SK-N-SH (cell line): ENCODE results near the gene BBS10. TPM values are rescaled to one million over a fixed set of nuclear protein-coding genes. Genes with fewer than 3 reads are reported as not detected.

Source experiments
- CTCF ChIA-PET: fragments of 300-600, 350-600 bp; formaldehyde crosslinking; extraction: SDS; loops from one replicate; lab custom pipeline; 2021; lab: Yijun Ruan, JAX
- POLR2A ChIA-PET: fragments of 350-600 bp; sonication (Branson Sonifier 250); formaldehyde crosslinking; extraction: SDS; loops from one replicate; lab custom pipeline; 2020; ENCODE audit warnings: antibody characterized with exemption, inconsistent platforms; lab: Yijun Ruan, JAX
- DNase-seq: peaks from one replicate; pipeline ENCODE4 v3.0.0; 2012
- H2AFZ ChIP-seq: fragments of 200-600 bp; sonication (generic); 2 replicates; pipeline ENCODE4 v1.8.1; 2016; ENCODE audit warnings: antibody characterized with exemption, mild to moderate bottlenecking, low read depth
- H3F3A ChIP-seq: fragments of 200-600 bp; sonication (generic); replicated peaks from 2 replicates; pipeline ENCODE3; 2016; ENCODE audit warnings: antibody characterized with exemption, mild to moderate bottlenecking; ENCODE audit not compliant: insufficient read depth
- H3K27ac ChIP-seq, 2 experiments: fragments of 200-500 bp in 1 of 2; fragments of 200-600 bp in 1 of 2; sonication (Bioruptor generic) in 1 of 2; sonication (generic), shearing (Covaris generic) in 1 of 2; 2 replicates each; pipeline versions ENCODE4 v1.5.1 to v1.6.1; 2014 to 2016; ENCODE audit warnings: low read depth in 2 of 2, inconsistent platforms in 1 of 2, low read length in 1 of 2, mild to moderate bottlenecking in 1 of 2, mixed read lengths in 1 of 2
- H3K27me3 ChIP-seq: fragments of 200-600 bp; sonication (generic), shearing (Covaris generic); 2 replicates; pipeline ENCODE4 v1.6.1; 2016; ENCODE audit warnings: mixed run types; ENCODE audit not compliant: insufficient read depth
- H3K36me3 ChIP-seq, 2 experiments: fragments of 200-500 bp in 1 of 2; fragments of 200-600 bp in 1 of 2; sonication (Bioruptor generic) in 1 of 2; sonication (generic) in 1 of 2; replicated peaks in 1 of 2; 2 replicates each; pipeline versions ENCODE3 to v1.5.1; 2014 to 2016; ENCODE audit warnings: low read length in 1 of 2, mild to moderate bottlenecking in 1 of 2; ENCODE audit not compliant: insufficient read depth in 2 of 2, control insufficient read depth in 1 of 2
- H3K4me1 ChIP-seq, 2 experiments: fragments of 200-500 bp in 1 of 2; fragments of 200-600 bp in 1 of 2; sonication (Bioruptor generic) in 1 of 2; sonication (generic), shearing (Covaris generic) in 1 of 2; 2 replicates each; pipeline versions ENCODE4 v1.5.1 to v1.6.1; 2014 to 2016; ENCODE audit warnings: low read depth in 1 of 2, low read length in 1 of 2, mixed run types in 1 of 2; ENCODE audit not compliant: insufficient read depth in 2 of 2, control insufficient read depth in 1 of 2
- H3K4me2 ChIP-seq: fragments of 200-600 bp; sonication (generic), shearing (Covaris generic); 2 replicates; pipeline ENCODE4 v1.6.1; 2017; ENCODE audit warnings: mixed run types
- H3K4me3 ChIP-seq, 2 experiments: fragments of 200-500 bp in 1 of 2; fragments of 200-600 bp in 1 of 2; sonication (Bioruptor generic) in 1 of 2; sonication (generic), shearing (Covaris generic) in 1 of 2; 2 replicates each; pipeline versions ENCODE4 v1.5.1 to v1.8.1; 2014 to 2016; ENCODE audit warnings: low read depth in 2 of 2, inconsistent platforms in 1 of 2, low read length in 1 of 2, mild to moderate bottlenecking in 1 of 2, mixed read lengths in 1 of 2, moderate library complexity in 1 of 2
- H3K79me2 ChIP-seq: fragments of 200-600 bp; sonication (generic); 2 replicates; pipeline ENCODE4 v1.8.1; 2017; ENCODE audit warnings: mild to moderate bottlenecking; ENCODE audit not compliant: insufficient read depth
- H3K9ac ChIP-seq: fragments of 200-600 bp; sonication (generic); 2 replicates; pipeline ENCODE4 v1.6.1; 2017; ENCODE audit warnings: mixed run types
- H3K9me2 ChIP-seq: fragments of 200-600 bp; sonication (generic); 2 replicates; pipeline ENCODE4 v1.6.1; 2017; ENCODE audit warnings: mixed run types
- H3K9me3 ChIP-seq: fragments of 200-600 bp; sonication (generic); 2 replicates; pipeline ENCODE4 v1.6.1; 2017; ENCODE audit warnings: mixed run types, mild to moderate bottlenecking, moderate library complexity
- H4K20me1 ChIP-seq: fragments of 200-600 bp; sonication (generic); 2 replicates; pipeline ENCODE4 v1.6.1; 2017; ENCODE audit warnings: mild to moderate bottlenecking, mixed run types; ENCODE audit not compliant: insufficient read depth
- FOSL2 ChIP-seq: IDR thresholded peaks from 2 replicates; pipeline ENCODE4 v1.4.0; 2012; ENCODE audit warnings: low read depth, mild to moderate bottlenecking, moderate library complexity, borderline replicate concordance
- FOXM1 ChIP-seq: IDR thresholded peaks from 2 replicates; pipeline ENCODE4 v1.4.0; 2012; ENCODE audit warnings: low read depth, mild to moderate bottlenecking
- GABPA ChIP-seq: IDR thresholded peaks from 2 replicates; pipeline ENCODE4 v1.4.0; 2012; ENCODE audit warnings: low read depth, mild to moderate bottlenecking
- JUND ChIP-seq: IDR thresholded peaks from 2 replicates; pipeline ENCODE4 v1.4.0; 2012
- POLR2AphosphoS5 ChIP-seq: IDR thresholded peaks from 2 replicates; pipeline ENCODE4 v1.6.1; 2012; ENCODE audit warnings: low read depth, low read length
- RAD21 ChIP-seq: IDR thresholded peaks from 2 replicates; pipeline ENCODE4 v1.6.1; 2012; ENCODE audit warnings: mild to moderate bottlenecking, low read length
- RCOR1 ChIP-seq: fragments of 150-350 bp; IDR thresholded peaks from 2 replicates; pipeline ENCODE4 v1.6.1; 2017; ENCODE audit warnings: antibody characterized with exemption, low read length
- REST ChIP-seq: IDR thresholded peaks from 2 replicates; pipeline ENCODE4 v1.6.1; 2012; ENCODE audit warnings: mild to moderate bottlenecking, low read depth, low read length, moderate library complexity
- RFX5 ChIP-seq: IDR thresholded peaks from 2 replicates; pipeline ENCODE4 v1.6.1; 2012; ENCODE audit warnings: mild to moderate bottlenecking, improper control_type of control experiment, low read length
- RXRA ChIP-seq: IDR thresholded peaks from 2 replicates; pipeline ENCODE4 v1.4.0; 2012; ENCODE audit warnings: low read depth, mild to moderate bottlenecking, borderline replicate concordance
- SIN3A ChIP-seq: IDR thresholded peaks from 2 replicates; pipeline ENCODE4 v1.6.1; 2012; ENCODE audit warnings: low read depth, mild to moderate bottlenecking, low read length, moderate library complexity, borderline replicate concordance
- TAF1 ChIP-seq: IDR thresholded peaks from 2 replicates; pipeline ENCODE4 v1.6.1; 2012; ENCODE audit warnings: low read depth, mild to moderate bottlenecking, low read length, moderate library complexity, borderline replicate concordance
- TEAD4 ChIP-seq: IDR thresholded peaks from 2 replicates; pipeline ENCODE4 v1.4.0; 2012; ENCODE audit warnings: mild to moderate bottlenecking, borderline replicate concordance; ENCODE audit not compliant: insufficient read depth
- ZBTB33 ChIP-seq: IDR thresholded peaks from 2 replicates; pipeline ENCODE4 v1.4.0; 2012; ENCODE audit warnings: low read depth, borderline replicate concordance
- WGBS: methylation state at CpG from one replicate; pipeline ENCODE4 v1.1.6; 2017; ENCODE audit warnings: low lambda C conversion rate; 5-methylcytosine and 5-hydroxymethylcytosine counted together
- polyA plus RNA-seq, 3 experiments: library from polyadenylated mRNA; depleted of rRNA; stranded (reverse); fragments of >200 nt; gene quantifications; 2 replicates each; pipeline ENCODE4 v1.2.3, GENCODE V29; 2012
- TF ChIP-seq, protein P1 (sequence below): IDR thresholded peaks from 2 replicates; pipeline ENCODE4 v1.4.0; 2012; ENCODE audit warnings: low read depth, borderline replicate concordance

BBS10 gene
- polyA plus RNA-seq, 1 of the 3 experiments (the other 2 are of a cell fraction), result 5.6 TPM

DNA sequence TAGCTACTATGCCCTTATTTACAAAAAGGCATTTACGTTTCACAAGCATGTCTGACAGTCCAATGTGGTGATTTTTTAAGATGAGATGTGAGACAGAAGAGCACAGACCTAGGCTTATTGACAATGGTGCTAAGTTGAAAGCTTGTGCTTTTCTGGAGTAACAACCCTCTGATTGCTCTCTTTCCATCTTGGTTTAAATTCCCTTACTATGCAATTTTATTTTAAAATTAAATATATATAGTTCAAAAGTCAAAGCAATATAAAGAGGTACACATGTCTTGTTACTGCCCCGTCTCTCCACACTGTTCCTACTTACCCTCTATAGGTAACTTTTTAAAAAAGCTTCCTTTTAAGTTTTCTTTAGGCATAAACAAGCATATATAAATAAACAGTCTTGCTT lies 39.4 kb upstream of the BBS10 start:
- no peaks in the 10 kb centered on the region for H3K9me3 ChIP-seq
- peaks cover 65 to 66% of the 10 kb centered on the region in 2 experiments for H3K36me3 ChIP-seq
- ChIA-PET CTCF (interaction anchor here (1.4 kb wide), 1 partner anchor 199 kb away, joined by 3 read pairs; no protein-coding TSS in a partner anchor), POLR2A (no interaction called here)
- H3K9ac ChIP-seq, result no peak overlapping the region
- no peak overlapping the region for H3K4me3 ChIP-seq
- no peaks in the 10 kb centered on the region for H3K79me2 ChIP-seq
- H2AFZ ChIP-seq, result no peak overlapping the region
- TF ChIP-seq ZBTB33, result no peak
- no peak for TF ChIP-seq RAD21
- TF ChIP-seq POLR2AphosphoS5, result no peak
- TF ChIP-seq FOXM1, result no peak
- TF ChIP-seq GABPA, result no peak
- TF ChIP-seq REST, result no peak
- TF ChIP-seq TEAD4, result no peak
- TF ChIP-seq, protein P1, sequence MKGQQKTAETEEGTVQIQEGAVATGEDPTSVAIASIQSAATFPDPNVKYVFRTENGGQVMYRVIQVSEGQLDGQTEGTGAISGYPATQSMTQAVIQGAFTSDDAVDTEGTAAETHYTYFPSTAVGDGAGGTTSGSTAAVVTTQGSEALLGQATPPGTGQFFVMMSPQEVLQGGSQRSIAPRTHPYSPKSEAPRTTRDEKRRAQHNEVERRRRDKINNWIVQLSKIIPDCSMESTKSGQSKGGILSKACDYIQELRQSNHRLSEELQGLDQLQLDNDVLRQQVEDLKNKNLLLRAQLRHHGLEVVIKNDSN, result no peak
- no peak for TF ChIP-seq RFX5
- no peak for TF ChIP-seq JUND
- TF ChIP-seq TAF1, result no peak
- WGBS, result 88% methylated on average over 2 of the region's 2 CpGs
- H3K9me2 ChIP-seq, result no peaks in the 10 kb centered on the region
- no peaks in the 10 kb centered on the region for H3K4me1 ChIP-seq
- no peak overlapping the region for H3K4me2 ChIP-seq
- H3K27ac ChIP-seq, result no peak overlapping the region
- H3K27me3 ChIP-seq, result no peaks in the 10 kb centered on the region
- H3F3A ChIP-seq, result peaks cover 4% of the 10 kb centered on the region
- DNase-seq, result no peak
- no peaks in the 10 kb centered on the region for H4K20me1 ChIP-seq

DNA sequence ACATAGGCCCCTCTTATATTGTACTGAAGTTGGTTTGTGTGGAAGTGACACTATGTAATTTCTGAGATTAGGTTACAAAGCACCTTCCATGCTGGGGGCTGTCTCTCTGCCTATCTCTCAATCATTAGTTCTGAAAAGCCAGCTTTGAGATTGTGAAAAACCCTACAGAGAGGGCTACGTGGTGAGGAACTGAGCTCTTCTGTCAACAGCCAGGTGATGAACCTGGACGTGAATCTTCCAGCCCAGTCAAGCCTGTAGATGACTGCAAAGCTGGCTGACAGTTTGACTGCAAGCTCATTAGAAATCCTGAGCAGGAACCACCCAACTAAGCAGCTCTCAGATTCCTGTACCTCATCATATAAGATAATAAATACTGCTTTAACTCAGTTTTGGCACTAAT lies 36.3 kb upstream of the BBS10 start:
- POLR2A ChIA-PET, result no interaction called here

More for the DNA sequence above, 36.3 kb upstream of the BBS10 start:
- H2AFZ ChIP-seq, result no peak overlapping the region
- no peak for DNase-seq
- no peaks in the 10 kb centered on the region for H4K20me1 ChIP-seq
- CTCF ChIA-PET, result interaction anchor here (0.6 kb wide), 1 partner anchor 299 kb away, joined by 3 read pairs; no protein-coding TSS in a partner anchor
- no peaks in the 10 kb centered on the region for H3F3A ChIP-seq
- no peak overlapping the region for H3K4me3 ChIP-seq
- no peak for TF ChIP-seq FOSL2
- TF ChIP-seq POLR2AphosphoS5, result no peak
- TF ChIP-seq RCOR1, result no peak
- TF ChIP-seq RXRA, result no peak
- no peak for TF ChIP-seq REST
- TF ChIP-seq SIN3A, result no peak
- TF ChIP-seq ZBTB33, result no peak
- H3K4me1 ChIP-seq, result no peaks in the 10 kb centered on the region
- H3K27ac ChIP-seq, result no peak overlapping the region
- H3K9ac ChIP-seq, result no peak overlapping the region
- H3K36me3 ChIP-seq, result peaks cover 44 to 68% of the 10 kb centered on the region in 2 experiments
- H3K9me2 ChIP-seq, result no peaks in the 10 kb centered on the region
- H3K79me2 ChIP-seq, result no peaks in the 10 kb centered on the region
- no peak overlapping the region for H3K4me2 ChIP-seq
- no peaks in the 10 kb centered on the region for H3K9me3 ChIP-seq
- no peaks in the 10 kb centered on the region for H3K27me3 ChIP-seq
- WGBS, result 94% methylated on average over 2 of the region's 2 CpGs
